Measurements from ENCODE around the gene SLC35G3. TPM values are rescaled to one million over a fixed set of nuclear protein-coding genes. Genes with fewer than 3 reads are reported as not detected.

The SLC35G3 gene
- total and polyA plus RNA-seq, 2 of the 13 experiments (the other 11 are each of a cell fraction or from before 2014, with no cell fraction given), result not detected

GRCh38 chr17:35161281-35161761 lies 32.9 kb downstream of the SLC35G3 start:
- no TSS peak for BruUV-seq (replicated peaks)
- Histone ChIP-seq H3K4me1 (ENCODE audit: insufficient read depth, low read length) (no peaks in the 10 kb centered on the region), H3K27me3 (ENCODE audit: control insufficient read depth in 1 of 2, insufficient read depth in 2 of 2, low read length in 2 of 2) (peaks cover 0 to 14% of the 10 kb centered on the region in 2 experiments; a peak in 3 of 5 replicates), H3K36me3 (replicated peaks in 1 of 2; ENCODE audit: control insufficient read depth in 1 of 2, insufficient read depth in 2 of 2, low read length in 2 of 2) (no peaks in the 10 kb centered on the region), H3K79me2 (ENCODE audit: insufficient read depth, low read length) (no peaks in the 10 kb centered on the region), H3K4me2 (ENCODE audit: low read depth, low read length) (no peak overlapping the region), H2AFZ (ENCODE audit: low read length) (no peak overlapping the region), H3K9ac (ENCODE audit: insufficient read depth, low read depth, low read length) (no peak overlapping the region), H3K4me3 (replicated peaks in 1 of 3; ENCODE audit: insufficient read depth in 1 of 3, low read depth in 2 of 3, low read length in 3 of 3) (no peak overlapping the region), H3K27ac (ENCODE audit: extremely low read length, insufficient read depth, low read length) (no peak overlapping the region), H4K20me1 (ENCODE audit: insufficient read depth, low read length) (no peaks in the 10 kb centered on the region), H3K9me3 (ENCODE audit: low read length) (no peaks in the 10 kb centered on the region)
- 0% methylated on average over 3 of the region's 3 CpGs for WGBS (ENCODE audit: low lambda C conversion rate)
- DNase-seq (ENCODE audit: low spot score), result no peak
- in situ Hi-C loops (cut with HindIII; ENCODE audit: extremely low pct_ligation_motif_present, low pct_unique_long_range_greater_than_20kb), result no loop called here
- intact Hi-C loops (cut with micrococcal nuclease; ENCODE audit: unreplicated experiment), result no loop called here
- CTCF ChIA-PET (ENCODE audit: low intra/inter-chr PET ratio, low total read pairs), result no interaction called here
- no peak for FAIRE-seq
- POLR2A ChIA-PET, result no interaction called here
- ATAC-seq, result no peak
- TF ChIP-seq IRF1 (CRISPR knock-in tag; IDR thresholded peaks at IDR 0.05; ENCODE audit: low read depth) (no peak), ZNF580 (CRISPR knock-in tag; IDR thresholded peaks at IDR 0.05; ENCODE audit: borderline replicate concordance, low read depth) (no peak), ZNF777 (CRISPR knock-in tag; IDR thresholded peaks at IDR 0.05) (no peak), ESRRA (CRISPR knock-in tag; IDR thresholded peaks at IDR 0.05; ENCODE audit: low read depth) (no peak), SMARCC2 (IDR thresholded peaks at IDR 0.05) (no peak), SAP130 (CRISPR knock-in tag; IDR thresholded peaks at IDR 0.05; ENCODE audit: low read depth) (no peak), ZNF773 (CRISPR knock-in tag; IDR thresholded peaks at IDR 0.05; ENCODE audit: borderline replicate concordance) (no peak), TRIM24 (CRISPR knock-in tag; IDR thresholded peaks at IDR 0.05) (no peak), UBTF (CRISPR knock-in tag; IDR thresholded peaks at IDR 0.05) (no peak), FOXK1 (CRISPR knock-in tag; IDR thresholded peaks at IDR 0.05; ENCODE audit: borderline replicate concordance, low read depth) (no peak), AKNA (CRISPR knock-in tag; IDR thresholded peaks at IDR 0.05; ENCODE audit: borderline replicate concordance) (no peak), ZNF10 (CRISPR knock-in tag; IDR thresholded peaks at IDR 0.05; ENCODE audit: borderline replicate concordance, low read depth) (no peak), MED13 (CRISPR knock-in tag; IDR thresholded peaks at IDR 0.05) (no peak), ZNF317 (CRISPR knock-in tag; IDR thresholded peaks at IDR 0.05) (no peak)
- TF ChIP-seq, protein P1, sequence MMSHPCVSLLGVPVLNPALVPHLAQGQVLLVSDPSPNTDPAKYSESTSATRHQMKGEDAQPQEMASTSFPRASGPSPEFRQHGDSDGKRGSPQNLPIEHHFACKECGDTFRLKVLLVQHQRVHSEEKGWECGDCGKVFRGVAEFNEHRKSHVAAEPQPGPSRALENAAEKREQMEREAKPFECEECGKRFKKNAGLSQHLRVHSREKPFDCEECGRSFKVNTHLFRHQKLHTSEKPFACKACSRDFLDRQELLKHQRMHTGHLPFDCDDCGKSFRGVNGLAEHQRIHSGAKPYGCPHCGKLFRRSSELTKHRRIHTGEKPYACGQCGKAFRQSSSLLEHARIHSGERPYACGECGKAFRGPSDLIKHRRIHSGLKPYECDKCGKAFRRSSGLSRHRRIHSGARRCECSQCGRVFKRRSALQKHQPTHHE (CRISPR knock-in tag; IDR thresholded peaks at IDR 0.05; ENCODE audit: borderline replicate concordance), result no peak
